ENCODE measurements around the gene SORCS2.

Gene SORCS2

DNA sequence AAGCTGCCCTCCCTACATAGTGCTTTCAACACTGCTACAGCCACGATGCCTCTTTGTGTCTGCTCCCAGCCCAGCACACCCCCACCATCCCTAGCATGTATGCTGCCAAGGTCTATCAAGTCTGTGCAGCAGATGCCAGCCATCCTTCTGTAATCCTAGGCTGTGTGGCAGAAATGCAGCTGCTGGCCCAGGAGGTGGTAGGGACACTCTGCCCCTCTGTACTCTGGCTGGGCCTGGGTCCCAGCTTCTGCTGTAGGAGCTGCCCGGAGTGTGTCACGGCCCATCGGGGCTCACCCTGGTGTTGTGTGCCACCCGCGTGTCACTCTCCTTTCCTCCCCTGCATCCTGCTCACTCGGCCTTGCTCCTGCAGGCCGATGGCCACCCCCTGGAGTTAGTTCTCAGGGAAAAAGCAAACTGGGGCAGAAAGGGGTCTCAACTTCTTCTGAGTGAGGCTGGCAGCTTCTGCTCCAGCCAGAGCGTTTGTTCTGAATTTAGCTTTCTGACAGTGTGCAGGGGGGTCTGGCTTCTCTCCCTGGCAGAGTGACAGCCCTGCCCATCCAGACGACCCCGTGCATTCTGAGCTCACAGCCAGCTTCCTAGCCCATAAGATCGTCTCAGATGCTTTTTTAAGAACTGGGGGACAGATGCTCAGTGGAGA is 219.7 kb downstream of the SORCS2 start:
- TF ChIP-seq, protein P1, sequence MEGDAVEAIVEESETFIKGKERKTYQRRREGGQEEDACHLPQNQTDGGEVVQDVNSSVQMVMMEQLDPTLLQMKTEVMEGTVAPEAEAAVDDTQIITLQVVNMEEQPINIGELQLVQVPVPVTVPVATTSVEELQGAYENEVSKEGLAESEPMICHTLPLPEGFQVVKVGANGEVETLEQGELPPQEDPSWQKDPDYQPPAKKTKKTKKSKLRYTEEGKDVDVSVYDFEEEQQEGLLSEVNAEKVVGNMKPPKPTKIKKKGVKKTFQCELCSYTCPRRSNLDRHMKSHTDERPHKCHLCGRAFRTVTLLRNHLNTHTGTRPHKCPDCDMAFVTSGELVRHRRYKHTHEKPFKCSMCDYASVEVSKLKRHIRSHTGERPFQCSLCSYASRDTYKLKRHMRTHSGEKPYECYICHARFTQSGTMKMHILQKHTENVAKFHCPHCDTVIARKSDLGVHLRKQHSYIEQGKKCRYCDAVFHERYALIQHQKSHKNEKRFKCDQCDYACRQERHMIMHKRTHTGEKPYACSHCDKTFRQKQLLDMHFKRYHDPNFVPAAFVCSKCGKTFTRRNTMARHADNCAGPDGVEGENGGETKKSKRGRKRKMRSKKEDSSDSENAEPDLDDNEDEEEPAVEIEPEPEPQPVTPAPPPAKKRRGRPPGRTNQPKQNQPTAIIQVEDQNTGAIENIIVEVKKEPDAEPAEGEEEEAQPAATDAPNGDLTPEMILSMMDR (IDR thresholded peaks at IDR 0.05; ENCODE audit: control extremely low read depth, extremely low read depth, low read depth, missing control alignments) = no peak
- CTCF ChIA-PET = no interaction called here
- DNase-seq (ENCODE audit: extremely low spot score) = no peak
- POLR2A ChIA-PET = no interaction called here

DNA sequence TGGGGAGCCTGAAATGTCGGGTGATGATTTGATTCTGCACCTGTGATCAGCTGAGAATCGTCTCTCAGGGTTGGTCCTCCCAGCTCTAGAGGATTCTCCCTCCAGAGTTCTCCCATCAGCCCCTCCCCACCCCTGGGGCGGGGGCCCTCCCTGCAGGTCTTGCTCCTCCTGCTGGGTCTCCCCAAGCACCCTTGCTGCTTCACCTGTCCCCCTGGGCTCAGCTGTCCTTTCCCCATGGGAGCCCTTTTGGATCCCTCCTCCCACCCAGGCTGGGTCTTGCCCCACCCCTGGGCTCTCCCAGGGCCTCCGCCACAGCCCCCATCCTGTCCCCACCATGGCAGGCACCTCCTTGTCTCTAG is 220.2 kb downstream of the SORCS2 start:
- TF ChIP-seq, protein P1 (IDR thresholded peaks at IDR 0.05; ENCODE audit: control extremely low read depth, extremely low read depth, low read depth, missing control alignments) = no peak
- POLR2A ChIA-PET = no interaction called here
- no peak for DNase-seq (ENCODE audit: extremely low spot score)
- CTCF ChIA-PET = no interaction called here

DNA sequence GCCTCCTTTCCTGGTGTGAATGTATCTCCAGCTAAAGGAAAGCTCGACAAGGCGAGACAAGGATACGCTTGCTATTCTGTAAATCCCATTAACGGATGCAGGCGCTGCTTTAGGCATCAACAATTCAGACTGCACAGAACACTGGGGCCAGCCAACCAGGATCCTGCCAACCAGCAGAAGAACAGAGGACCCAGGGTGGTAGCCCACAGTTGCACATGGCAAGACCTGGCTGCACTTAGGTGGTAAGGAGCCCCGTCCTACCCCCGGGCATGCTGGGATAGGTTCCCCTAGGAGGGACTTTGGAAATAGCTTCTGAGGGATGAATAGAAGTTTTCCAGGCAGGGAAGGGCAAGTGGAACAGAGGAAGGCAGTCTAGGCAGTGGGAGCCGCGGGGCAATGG is 221.7 kb downstream of the SORCS2 start:
- CTCF ChIA-PET = interaction anchor here (1.3 kb wide), 1 partner anchor 10 kb away, joined by 3 read pairs; no protein-coding TSS in a partner anchor
- TF ChIP-seq, protein P1 (IDR thresholded peaks at IDR 0.05; ENCODE audit: control extremely low read depth, extremely low read depth, low read depth, missing control alignments) = no peak
- POLR2A ChIA-PET = no interaction called here
- DNase-seq (ENCODE audit: extremely low spot score) = no peak

DNA sequence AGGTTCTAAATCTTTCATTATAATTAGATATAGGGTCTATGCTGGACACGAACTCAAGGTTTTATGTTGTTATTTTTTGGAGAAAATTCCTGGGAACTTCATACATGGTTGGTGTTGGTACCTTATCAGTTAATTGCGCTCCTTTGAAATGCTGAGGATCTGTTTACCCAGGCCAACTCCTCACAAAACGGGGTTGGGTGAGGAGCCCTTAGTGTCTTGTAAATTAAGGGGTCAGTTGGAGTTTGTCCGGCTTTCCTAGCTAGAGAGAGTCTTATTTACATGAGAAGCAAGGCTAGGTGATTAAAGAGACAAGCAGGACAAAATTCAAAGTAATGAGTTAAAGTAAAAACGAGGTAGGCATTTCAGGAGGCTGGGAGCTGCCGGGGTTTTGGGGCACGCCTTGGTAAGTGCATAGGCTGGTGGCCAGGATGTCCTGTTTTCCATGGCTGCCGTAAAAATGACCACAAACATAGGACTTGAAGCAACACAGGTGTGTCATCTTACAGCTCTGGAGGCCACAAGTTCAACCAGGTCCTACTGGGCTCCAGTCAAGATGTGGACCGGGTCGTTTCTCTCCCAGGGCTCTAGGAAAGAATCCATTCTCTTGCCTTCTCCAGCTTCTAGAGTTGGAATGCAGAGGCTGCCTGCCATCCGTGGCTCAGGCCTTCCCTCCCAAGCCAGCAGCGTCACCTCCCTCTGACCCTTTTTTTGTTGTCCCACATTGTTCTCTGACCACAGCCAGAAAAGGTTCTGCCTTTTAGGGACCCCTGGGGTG is 222.6 kb downstream of the SORCS2 start:
- ChIA-PET POLR2A (no interaction called here), CTCF (no interaction called here)
- TF ChIP-seq, protein P1 (IDR thresholded peaks at IDR 0.05; ENCODE audit: control extremely low read depth, extremely low read depth, low read depth, missing control alignments) = no peak
- no peak for DNase-seq (ENCODE audit: extremely low spot score)

DNA sequence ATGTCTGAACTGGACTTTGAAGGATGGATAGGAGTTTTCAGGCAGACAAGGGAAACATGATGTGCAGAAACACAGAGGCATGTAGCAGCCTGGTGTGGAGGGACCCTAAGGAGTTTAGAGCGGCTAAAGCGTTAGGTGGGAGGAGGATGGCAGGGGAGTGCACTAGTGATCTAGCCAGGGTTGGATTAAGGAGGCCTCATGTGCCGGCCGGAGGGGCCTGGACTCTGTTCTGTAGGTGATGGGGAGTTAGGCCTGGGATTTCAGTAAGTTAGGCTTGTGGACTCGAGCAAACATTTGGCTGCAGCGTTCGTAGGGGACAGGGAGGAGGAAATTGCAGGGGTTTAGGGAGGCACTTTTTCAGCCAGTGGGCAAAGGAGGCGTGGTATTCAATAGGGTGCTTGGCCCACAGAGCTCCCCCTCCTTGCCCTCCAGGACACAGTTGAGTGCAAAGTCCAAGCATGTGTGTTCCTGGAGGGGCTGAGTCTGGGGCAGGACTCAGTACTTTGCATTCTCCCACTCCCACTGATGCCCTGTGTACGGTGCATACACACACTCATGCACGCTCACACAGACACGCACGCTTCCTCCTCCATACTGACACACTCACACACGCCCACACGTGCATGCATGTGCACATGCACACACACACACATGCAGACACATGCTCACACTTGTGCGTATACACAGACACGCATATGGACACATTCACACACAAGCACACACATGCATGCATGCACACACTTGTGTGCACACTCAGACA is 223.8 kb downstream of the SORCS2 start:
- TF ChIP-seq, protein P1 (IDR thresholded peaks at IDR 0.05; ENCODE audit: control extremely low read depth, extremely low read depth, low read depth, missing control alignments) = no peak
- ChIA-PET POLR2A (no interaction called here), CTCF (no interaction called here)
- DNase-seq (ENCODE audit: extremely low spot score) = no peak

DNA sequence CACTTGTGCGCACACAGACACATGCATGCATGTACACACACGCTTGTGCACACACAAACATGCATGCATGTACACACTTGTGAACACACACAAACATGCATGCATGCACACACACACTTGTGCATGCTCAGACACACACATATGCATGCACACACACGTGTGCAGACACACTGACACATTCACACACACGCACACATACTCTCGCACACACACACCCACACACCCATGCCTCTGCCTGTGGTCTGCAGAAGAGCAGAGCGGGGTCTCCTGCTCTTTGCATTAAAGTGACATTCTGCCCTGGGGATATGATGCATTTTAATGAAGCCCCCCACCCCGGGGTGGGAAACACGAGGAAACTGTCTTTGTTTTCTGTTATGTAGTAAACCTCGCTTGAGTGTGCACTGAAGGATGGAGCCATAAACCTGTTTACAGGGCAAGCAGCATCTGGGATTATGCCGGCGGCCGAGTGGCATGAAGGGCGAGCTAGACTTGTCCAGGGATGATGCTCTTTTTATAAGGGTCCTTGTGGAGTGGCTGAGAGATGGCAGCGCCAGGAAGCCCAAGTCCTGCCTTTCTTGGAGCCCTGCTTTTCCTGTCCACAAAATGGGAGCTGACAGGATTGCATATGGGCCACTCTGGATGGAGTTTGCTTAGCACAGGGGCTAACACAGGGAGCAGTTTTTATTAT is 224.6 kb downstream of the SORCS2 start:
- ChIA-PET POLR2A (no interaction called here), CTCF (no interaction called here)
- DNase-seq (ENCODE audit: extremely low spot score) = no peak
- TF ChIP-seq, protein P1 (IDR thresholded peaks at IDR 0.05; ENCODE audit: control extremely low read depth, extremely low read depth, low read depth, missing control alignments) = no peak

Measured in GM10248 (cell line).